Sigmoid colon (tissue), 4 donors: ENCODE data around the gene NOVA1.

Experiments used
- CTCF ChIP-seq, 4 experiments: fragments of 450-650 bp in 3 of 4; fragments of 200-600 bp in 1 of 4; IDR thresholded peaks; one replicate each; pipeline ENCODE4 v1.5.1; 2016 to 2019; ENCODE audit warnings: antibody characterized with exemption in 4 of 4, mild to moderate bottlenecking in 3 of 4, moderate library complexity in 2 of 4
- EP300 ChIP-seq, 4 donors: sonication (generic); formaldehyde crosslinking; IDR thresholded peaks; one replicate each; pipeline ENCODE4 v1.6.1; 2017; ENCODE audit warnings: antibody characterized with exemption in 4 of 4
- POLR2A ChIP-seq, 2 donors: fragments of 450-650 bp; IDR thresholded peaks; one replicate each; pipeline ENCODE4 v1.6.1; 2016; ENCODE audit warnings: antibody characterized with exemption in 2 of 2, mild to moderate bottlenecking in 2 of 2, moderate library complexity in 2 of 2
- POLR2AphosphoS5 ChIP-seq, 4 donors: sonication (generic); formaldehyde crosslinking; IDR thresholded peaks; one replicate each; pipeline ENCODE4 v1.6.1; 2017; ENCODE audit warnings: antibody characterized with exemption in 4 of 4

GRCh38 chr14:26424537-26424936 lies 173.3 kb downstream of the NOVA1 start:
- TF ChIP-seq POLR2AphosphoS5 (IDR thresholded peaks at IDR 0.05): no peak
- no peak for TF ChIP-seq POLR2A (IDR thresholded peaks at IDR 0.05)
- TF ChIP-seq CTCF (IDR thresholded peaks at IDR 0.05): no peak
- no peak for TF ChIP-seq EP300 (IDR thresholded peaks at IDR 0.05)
